PC-3 (cell line): ENCODE measurements around the gene HCN4.

Source experiments
- EZH2phosphoT487 ChIP-seq: fragments of 300-600 bp; sonication (generic); IDR thresholded peaks from 2 replicates; pipeline ENCODE4 v1.6.1; 2018; ENCODE audit warnings: mild to moderate bottlenecking, antibody characterized with exemption, low read length, borderline replicate concordance
- TF ChIP-seq, protein P1 (sequence below): fragments of 300-600 bp; sonication (generic); conservative IDR thresholded peaks from 2 replicates; pipeline ENCODE4 v1.5.1; 2017; ENCODE audit warnings: antibody characterized with exemption, low read depth, mild to moderate bottlenecking, low read length

DNA sequence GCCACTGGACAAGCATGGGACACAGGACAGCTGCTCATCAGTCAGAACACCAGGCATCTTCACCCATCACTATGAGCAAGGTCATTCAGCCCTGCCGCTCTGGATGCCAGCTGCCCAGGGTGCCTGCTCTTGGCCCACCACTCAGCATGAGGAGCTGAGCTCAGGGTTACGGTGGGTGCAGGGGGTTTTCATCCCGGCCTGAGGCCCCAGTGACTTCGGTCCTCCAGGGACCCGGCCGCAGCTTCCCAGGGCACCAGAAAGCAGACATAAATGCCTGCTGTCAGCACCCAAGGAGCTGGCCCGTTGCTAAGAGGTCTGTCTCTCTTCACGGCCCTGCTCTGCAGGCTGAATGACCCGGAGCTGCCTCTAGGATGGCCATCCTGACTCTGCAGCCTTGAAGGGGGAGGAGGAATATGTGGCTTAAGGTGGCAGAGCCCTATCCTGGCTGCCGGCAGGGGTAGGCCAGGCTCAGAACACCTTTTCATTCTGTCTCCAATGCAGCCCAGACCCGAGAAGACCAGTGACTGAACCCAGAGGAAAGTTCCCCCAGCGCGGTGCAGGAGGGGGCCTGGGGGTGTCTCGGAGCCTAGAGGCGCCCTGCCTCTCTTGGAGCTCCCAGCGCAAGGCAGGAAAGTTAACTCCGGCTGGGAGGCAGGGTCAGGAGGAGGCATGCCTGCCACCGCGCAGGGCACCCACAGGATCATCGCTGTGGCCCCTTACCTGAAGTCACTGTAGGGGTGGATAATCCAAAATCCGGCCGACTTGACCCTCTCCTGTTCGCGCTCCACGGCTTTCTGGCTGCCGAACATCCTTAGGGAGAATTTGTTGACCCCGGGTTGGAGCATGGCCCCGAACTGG lies 1.8 kb downstream of the HCN4 start:
- TF ChIP-seq, protein P1, sequence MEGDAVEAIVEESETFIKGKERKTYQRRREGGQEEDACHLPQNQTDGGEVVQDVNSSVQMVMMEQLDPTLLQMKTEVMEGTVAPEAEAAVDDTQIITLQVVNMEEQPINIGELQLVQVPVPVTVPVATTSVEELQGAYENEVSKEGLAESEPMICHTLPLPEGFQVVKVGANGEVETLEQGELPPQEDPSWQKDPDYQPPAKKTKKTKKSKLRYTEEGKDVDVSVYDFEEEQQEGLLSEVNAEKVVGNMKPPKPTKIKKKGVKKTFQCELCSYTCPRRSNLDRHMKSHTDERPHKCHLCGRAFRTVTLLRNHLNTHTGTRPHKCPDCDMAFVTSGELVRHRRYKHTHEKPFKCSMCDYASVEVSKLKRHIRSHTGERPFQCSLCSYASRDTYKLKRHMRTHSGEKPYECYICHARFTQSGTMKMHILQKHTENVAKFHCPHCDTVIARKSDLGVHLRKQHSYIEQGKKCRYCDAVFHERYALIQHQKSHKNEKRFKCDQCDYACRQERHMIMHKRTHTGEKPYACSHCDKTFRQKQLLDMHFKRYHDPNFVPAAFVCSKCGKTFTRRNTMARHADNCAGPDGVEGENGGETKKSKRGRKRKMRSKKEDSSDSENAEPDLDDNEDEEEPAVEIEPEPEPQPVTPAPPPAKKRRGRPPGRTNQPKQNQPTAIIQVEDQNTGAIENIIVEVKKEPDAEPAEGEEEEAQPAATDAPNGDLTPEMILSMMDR = no peak
- no peak for TF ChIP-seq EZH2phosphoT487
